ENCODE data around the gene HTR2C. TPM values are rescaled to one million over a fixed set of nuclear protein-coding genes. Genes with fewer than 3 reads are reported as not detected.

Gene HTR2C
- total RNA-seq, 2 donors from 2014 or later: not detected

- intact Hi-C loops (cut with DNase I): no loop called here
- Histone ChIP-seq H3K4me1 (replicated peaks) (no peaks in the 10 kb centered on the region), H3K36me3 (no peaks in the 10 kb centered on the region), H3K4me3 (no peak overlapping the region), H3K27ac (no peak overlapping the region), H3K9me3 (no peaks in the 10 kb centered on the region), H3K27me3 (replicated peaks; ENCODE audit: insufficient read depth) (no peaks in the 10 kb centered on the region)
- TF ChIP-seq CTCF (IDR thresholded peaks at IDR 0.05): no peak
- TF ChIP-seq POLR2AphosphoS5 (IDR thresholded peaks at IDR 0.05): no peak
- no peak for TF ChIP-seq POLR2A (IDR thresholded peaks at IDR 0.05)
- WGBS: 3% methylated on average over 33 of the region's 36 CpGs
- no peak for DNase-seq (ENCODE audit: low spot score)
Observed at GRCh38 chrX:114582698-114583395, 1.0 kb upstream of the HTR2C start.

- Histone ChIP-seq H3K27ac (no peak overlapping the region), H3K4me1 (replicated peaks) (no peaks in the 10 kb centered on the region), H3K9me3 (no peaks in the 10 kb centered on the region), H3K27me3 (replicated peaks; ENCODE audit: insufficient read depth) (no peaks in the 10 kb centered on the region), H3K4me3 (no peak overlapping the region), H3K36me3 (no peaks in the 10 kb centered on the region)
- WGBS: 11% methylated on average over 12 of the region's 56 CpGs
- TF ChIP-seq POLR2A (IDR thresholded peaks at IDR 0.05): no peak
- TF ChIP-seq CTCF (IDR thresholded peaks at IDR 0.05): no peak
- TF ChIP-seq POLR2AphosphoS5 (IDR thresholded peaks at IDR 0.05): no peak
- DNase-seq (ENCODE audit: low spot score): no peak
- intact Hi-C loops (cut with DNase I): no loop called here
Observed at GRCh38 chrX:114584375-114584943, 573 bp downstream of the HTR2C start.

- Histone ChIP-seq H3K9me3 (no peaks in the 10 kb centered on the region), H3K4me1 (replicated peaks) (no peaks in the 10 kb centered on the region), H3K4me3 (no peak overlapping the region), H3K27me3 (replicated peaks; ENCODE audit: insufficient read depth) (no peaks in the 10 kb centered on the region), H3K27ac (no peak overlapping the region), H3K36me3 (no peaks in the 10 kb centered on the region)
- intact Hi-C loops (cut with DNase I): no loop called here
- TF ChIP-seq POLR2AphosphoS5 (IDR thresholded peaks at IDR 0.05): no peak
- no peak for TF ChIP-seq POLR2A (IDR thresholded peaks at IDR 0.05)
- no peak for TF ChIP-seq CTCF (IDR thresholded peaks at IDR 0.05)
- no peak for DNase-seq (ENCODE audit: low spot score)
- 3% methylated on average over 26 of the region's 27 CpGs for WGBS
Observed at GRCh38 chrX:114584983-114585842, 1.3 kb downstream of the HTR2C start.

- Histone ChIP-seq H3K36me3 (no peaks in the 10 kb centered on the region), H3K9me3 (no peaks in the 10 kb centered on the region), H3K27ac (no peak overlapping the region), H3K4me3 (no peak overlapping the region), H3K27me3 (replicated peaks; ENCODE audit: insufficient read depth) (no peaks in the 10 kb centered on the region), H3K4me1 (replicated peaks) (no peaks in the 10 kb centered on the region)
- intact Hi-C loops (cut with DNase I): no loop called here
- DNase-seq (ENCODE audit: low spot score): no peak
- TF ChIP-seq POLR2AphosphoS5 (IDR thresholded peaks at IDR 0.05) (no peak), CTCF (IDR thresholded peaks at IDR 0.05) (no peak), POLR2A (IDR thresholded peaks at IDR 0.05) (no peak)
- 89% methylated on average over 1 of the region's 1 CpG for WGBS
Observed at GRCh38 chrX:114591121-114591520, 7.2 kb downstream of the HTR2C start.

All from prostate gland (tissue), 2 donors.